HT1080 (cell line): ENCODE measurements around the gene PRR13. TPM values are rescaled to one million over a fixed set of nuclear protein-coding genes. Genes with fewer than 3 reads are reported as not detected.

ENCODE experiments used
- DNase-seq: peaks from one replicate; pipeline ENCODE4 v3.0.0-alpha.2; 2015; ENCODE audit warnings: low read depth
- total RNA-seq: library from RNA; depleted of rRNA; stranded (reverse); fragments of >200 nt; shearing (Covaris generic); gene quantifications from 2 replicates; pipeline ENCODE4 v1.2.3, GENCODE V29; 2014; rRNA removed

Gene PRR13
- total RNA-seq, 1 experiment from 2014 or later = 100 TPM

DNA sequence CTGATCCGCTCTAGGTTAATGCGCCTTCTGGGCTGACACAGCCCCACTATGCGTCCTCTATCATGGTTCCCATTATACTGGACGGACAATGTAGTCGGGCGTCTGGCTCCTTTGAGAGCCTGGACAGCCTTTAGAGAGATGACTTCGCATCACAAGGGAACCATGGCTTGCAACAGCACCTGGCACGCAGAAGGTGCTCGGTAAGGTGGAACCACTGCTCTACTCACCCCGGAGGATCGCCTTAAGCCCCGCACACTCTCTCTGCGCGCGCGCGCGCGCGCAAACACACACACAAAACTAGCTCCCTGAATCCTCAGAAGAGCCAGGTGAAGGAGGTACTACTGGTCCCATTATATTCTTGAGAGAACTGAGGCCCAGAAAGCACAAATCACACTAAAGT lies 50.7 kb downstream of the PRR13 start:
- no peak for DNase-seq

- DNase-seq = peak; percentile 87
These were observed 51.5 kb downstream of the PRR13 start for GRCh38 chr12:53492830-53493609.

- no peak for DNase-seq
These were observed 52.3 kb downstream of the PRR13 start for GRCh38 chr12:53493610-53494391.

Other genes starting within 250 kb of the PRR13 start
- gene ITGB7, start 234.5 kb upstream of the PRR13 start, total RNA-seq = not detected in 2 replicates
- gene RARG, start 209.5 kb upstream of the PRR13 start, total RNA-seq = 10.8 and 17.4 TPM in 2 replicates
- 16.8 and 20.0 TPM in 2 replicates for gene ESPL1, start 173.4 kb upstream of the PRR13 start, total RNA-seq
- gene PFDN5, start 146.2 kb upstream of the PRR13 start, total RNA-seq = 309 and 490 TPM in 2 replicates
- 108 and 119 TPM in 2 replicates for gene MYG1, start 142.0 kb upstream of the PRR13 start, total RNA-seq
- 117 and 134 TPM in 2 replicates for gene AAAS, start 120.1 kb upstream of the PRR13 start, total RNA-seq
- 0.10 TPM in 1 of 2 replicates, not detected in the other for gene SP7, start 105.4 kb upstream of the PRR13 start, total RNA-seq
- 25.7 and 36.9 TPM in 2 replicates for gene SP1, start 61.6 kb upstream of the PRR13 start, total RNA-seq
- 0.27 TPM in 1 of 2 replicates, not detected in the other for gene AMHR2, start 17.9 kb upstream of the PRR13 start, total RNA-seq
- gene PCBP2, start 10.4 kb downstream of the PRR13 start, total RNA-seq = 166 and 243 TPM in 2 replicates
- 12.3 and 18.9 TPM in 2 replicates for gene MAP3K12, start 57.7 kb downstream of the PRR13 start, total RNA-seq
- 88.1 and 98.4 TPM in 2 replicates for gene TARBP2, start 59.5 kb downstream of the PRR13 start, total RNA-seq
- not detected in 2 replicates for gene NPFF, start 65.8 kb downstream of the PRR13 start, total RNA-seq
- gene ATF7, start 184.6 kb downstream of the PRR13 start, total RNA-seq = 3.7 and 8.5 TPM in 2 replicates
- gene ATP5MC2, start 234.3 kb downstream of the PRR13 start, total RNA-seq = 390 and 472 TPM in 2 replicates